ENCODE measurements around the gene ATN1.

The ATN1 gene

GRCh38 chr12:6946920-6947374 is 19.2 kb downstream of the ATN1 start:
- FAIRE-seq: no peak

GRCh38 chr12:6947615-6948014 is 19.9 kb downstream of the ATN1 start:
- FAIRE-seq: no peak

- FAIRE-seq: no peak
Observed at GRCh38 chr12:6948873-6949594, 21.3 kb downstream of the ATN1 start.

- no peak for FAIRE-seq
Observed at GRCh38 chr12:6950401-6950801, 22.6 kb downstream of the ATN1 start.

DNA sequence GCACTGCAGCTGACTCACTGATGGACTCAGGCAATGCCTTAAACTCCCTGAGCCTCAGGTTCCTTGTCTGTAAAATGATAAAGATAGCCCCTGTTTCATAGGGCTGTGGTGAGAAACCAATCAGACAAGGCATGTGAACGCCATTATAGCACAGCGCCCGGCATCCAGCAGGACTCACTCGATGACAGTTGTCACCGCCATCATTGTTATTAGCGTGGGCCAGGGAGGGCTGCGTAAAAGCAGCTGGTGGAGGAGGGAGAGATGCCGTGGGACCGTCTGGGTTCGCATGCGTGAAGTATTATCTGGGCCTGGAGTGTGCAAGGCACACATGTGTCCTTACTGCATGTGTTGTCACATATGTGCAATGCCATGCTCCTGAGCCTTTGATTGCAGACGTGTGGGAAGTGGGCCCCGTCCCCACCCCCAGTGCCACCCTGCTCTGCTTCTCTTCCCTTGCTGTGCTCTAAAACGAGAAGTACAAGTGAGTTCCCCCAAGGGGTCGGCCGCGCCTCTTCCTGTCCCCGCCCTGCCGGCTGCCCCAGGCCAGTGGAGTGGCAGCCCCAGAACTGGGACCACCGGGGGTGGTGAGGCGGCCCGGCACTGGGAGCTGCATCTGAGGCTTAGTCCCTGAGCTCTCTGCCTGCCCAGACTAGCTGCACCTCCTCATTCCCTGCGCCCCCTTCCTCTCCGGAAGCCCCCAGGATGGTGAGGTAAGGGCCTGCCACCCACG is 23.2 kb downstream of the ATN1 start, which contains the start of gene PTPN6:
Gene PTPN6 (plus strand): TSS at position 546 of the 730 bp plus-strand sequence. CDS start 157 bp downstream, at position 703.
- FAIRE-seq: no peak

- no peak for FAIRE-seq
Observed at GRCh38 chr12:6951551-6952120, 23.9 kb downstream of the ATN1 start.

GRCh38 chr12:6952121-6952862 is 24.5 kb downstream of the ATN1 start:
- FAIRE-seq: no peak

DNA sequence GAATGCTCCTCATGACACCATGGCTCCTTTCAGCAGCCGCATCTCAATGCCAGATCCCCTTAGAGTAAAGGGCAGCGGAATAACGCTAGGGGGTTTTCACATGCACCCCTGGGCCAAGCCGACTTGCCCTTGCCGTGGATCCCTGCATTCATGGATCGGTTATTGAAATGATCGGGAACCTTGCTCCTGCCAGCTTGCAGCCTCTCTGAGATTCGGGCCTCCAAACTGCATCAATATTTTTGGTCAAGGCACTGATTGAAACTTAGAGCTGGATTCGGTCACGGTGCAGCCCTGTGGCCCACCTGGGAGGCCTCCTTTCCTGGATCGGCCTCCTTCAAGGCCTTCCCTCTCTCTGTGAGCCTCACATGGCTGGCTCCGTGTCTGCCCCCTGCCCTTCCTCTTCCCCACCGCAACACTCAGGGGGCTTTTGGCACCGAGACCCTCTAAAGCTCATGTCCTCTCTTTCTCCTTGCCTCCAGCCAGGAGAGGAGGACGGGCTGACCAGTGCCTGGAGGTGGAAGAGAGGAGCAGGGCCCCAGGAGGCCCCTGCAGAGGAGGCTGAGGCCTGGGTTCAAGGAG is 25.2 kb downstream of the ATN1 start:
- no peak for FAIRE-seq

GRCh38 chr12:6953442-6954315 is 25.9 kb downstream of the ATN1 start:
- FAIRE-seq: no peak

DNA sequence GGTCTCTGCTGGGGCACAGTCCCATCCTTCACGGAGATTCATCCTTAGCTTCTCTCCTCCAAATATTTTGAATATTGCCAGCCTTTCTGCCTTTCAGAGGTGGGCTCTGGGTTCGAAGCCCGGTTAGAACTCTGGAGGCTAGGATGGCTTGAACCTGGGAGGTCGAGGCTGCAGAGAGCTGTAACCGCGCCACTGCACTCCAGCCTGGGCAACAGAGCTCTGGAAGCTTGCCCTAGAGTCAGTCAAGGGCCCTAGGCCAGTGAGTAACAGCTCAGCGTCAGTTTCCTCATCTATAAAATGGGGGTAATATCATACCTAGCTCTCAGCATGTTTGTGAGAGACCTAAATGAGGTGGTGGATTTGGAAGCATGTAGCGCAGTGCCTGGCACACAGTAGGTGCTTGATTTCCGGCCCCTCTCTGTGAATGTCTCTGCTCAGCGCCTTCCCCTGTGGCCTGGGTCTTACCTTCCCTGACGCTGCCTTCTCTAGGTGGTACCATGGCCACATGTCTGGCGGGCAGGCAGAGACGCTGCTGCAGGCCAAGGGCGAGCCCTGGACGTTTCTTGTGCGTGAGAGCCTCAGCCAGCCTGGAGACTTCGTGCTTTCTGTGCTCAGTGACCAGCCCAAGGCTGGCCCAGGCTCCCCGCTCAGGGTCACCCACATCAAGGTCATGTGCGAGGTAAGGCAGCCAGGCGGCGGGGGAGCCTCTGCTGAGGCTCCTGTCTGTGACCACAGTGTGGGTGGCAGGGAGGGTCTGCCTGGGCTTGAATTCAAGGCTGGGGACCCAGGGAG is 26.8 kb downstream of the ATN1 start:
- no peak for FAIRE-seq

DNA sequence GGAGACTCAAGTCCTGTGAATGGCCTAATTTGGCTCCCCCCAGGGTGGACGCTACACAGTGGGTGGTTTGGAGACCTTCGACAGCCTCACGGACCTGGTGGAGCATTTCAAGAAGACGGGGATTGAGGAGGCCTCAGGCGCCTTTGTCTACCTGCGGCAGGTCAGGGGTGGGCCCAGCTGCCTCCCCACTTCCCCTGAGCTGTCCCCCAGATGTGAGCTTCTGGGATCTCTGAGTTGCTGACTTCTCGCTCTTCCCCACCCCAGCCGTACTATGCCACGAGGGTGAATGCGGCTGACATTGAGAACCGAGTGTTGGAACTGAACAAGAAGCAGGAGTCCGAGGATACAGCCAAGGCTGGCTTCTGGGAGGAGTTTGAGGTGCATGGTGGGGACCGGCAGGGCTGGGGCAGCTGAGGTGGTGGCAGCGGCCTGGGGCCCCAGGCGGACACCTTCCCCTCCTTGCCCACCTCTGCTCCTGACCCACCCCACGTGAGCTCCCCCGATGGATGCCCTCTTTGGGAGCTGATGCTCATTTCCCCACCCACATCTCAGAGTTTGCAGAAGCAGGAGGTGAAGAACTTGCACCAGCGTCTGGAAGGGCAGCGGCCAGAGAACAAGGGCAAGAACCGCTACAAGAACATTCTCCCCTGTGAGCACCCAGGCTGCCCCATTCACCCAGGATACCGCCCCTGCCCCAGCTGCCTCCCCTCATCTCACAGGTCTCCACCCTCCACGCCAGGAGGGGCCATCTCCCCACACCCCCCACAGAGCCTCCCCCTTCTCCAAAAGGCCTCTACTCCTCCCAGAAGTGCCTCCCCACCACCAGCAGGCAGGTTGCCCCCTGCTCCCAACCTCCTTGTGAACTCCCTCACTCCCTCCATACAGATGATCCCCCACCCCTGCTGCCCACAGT is 27.6 kb downstream of the ATN1 start:
- FAIRE-seq: no peak

- FAIRE-seq: no peak
Observed at GRCh38 chr12:6956021-6956727, 28.4 kb downstream of the ATN1 start.

DNA sequence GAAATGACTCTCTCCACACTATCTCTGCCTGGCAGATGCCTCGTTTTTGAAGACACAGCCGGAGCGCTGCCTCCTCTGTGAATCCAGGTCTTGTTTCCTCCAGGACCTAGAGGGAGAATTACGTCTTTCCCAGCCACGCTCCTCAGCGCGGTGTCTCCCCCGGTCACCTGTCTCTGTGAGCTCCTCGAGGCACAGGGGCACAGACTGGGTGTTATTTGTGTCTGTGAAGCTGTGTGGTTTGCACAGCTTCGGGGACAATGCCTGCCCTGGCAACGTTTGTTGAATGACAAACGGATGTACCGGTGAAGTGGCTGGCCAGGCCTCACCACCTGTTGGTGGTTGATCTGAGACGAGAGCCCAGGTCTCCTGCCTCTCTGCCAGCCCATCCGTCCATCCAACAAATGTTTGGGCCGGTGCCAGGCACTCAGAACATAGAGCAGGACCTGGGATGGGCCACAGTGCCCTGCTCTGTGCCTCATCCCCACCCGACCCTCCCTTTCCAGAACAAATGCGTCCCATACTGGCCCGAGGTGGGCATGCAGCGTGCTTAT is 29.5 kb downstream of the ATN1 start:
- no peak for FAIRE-seq

DNA sequence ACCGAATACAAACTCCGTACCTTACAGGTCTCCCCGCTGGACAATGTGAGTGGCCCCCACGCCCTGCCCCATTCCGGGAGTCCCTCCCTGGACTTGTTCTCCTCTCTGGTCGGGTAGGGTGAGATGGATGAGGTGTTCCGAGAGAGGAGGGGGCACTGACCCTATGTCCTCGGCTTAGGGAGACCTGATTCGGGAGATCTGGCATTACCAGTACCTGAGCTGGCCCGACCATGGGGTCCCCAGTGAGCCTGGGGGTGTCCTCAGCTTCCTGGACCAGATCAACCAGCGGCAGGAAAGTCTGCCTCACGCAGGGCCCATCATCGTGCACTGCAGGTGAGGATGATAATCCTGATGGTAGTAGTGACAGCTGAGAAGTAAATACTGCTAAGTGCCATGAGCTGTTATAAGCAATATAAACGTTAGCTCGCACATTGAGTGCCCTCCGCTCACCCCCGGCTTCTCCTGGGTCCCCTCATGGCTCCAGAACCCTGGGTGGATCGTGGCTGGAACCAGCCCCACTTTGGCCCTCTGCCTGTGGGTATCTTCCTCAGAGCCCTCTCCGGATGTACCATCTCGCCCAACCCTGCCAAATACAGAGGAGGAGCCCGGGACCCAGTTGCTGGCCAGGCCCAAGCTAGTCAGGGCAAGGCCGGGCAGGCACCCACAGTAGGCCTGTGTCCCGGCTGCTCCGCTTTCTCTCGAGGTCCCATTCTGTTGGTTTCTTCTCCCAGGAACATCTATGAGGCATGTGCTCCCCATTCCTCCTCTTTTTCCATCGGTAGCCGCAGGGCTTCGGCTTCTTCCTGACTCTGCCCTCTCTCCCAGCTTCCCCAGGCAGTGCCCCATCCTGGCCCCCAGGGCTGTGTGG is 30.2 kb downstream of the ATN1 start:
- FAIRE-seq: no peak

- FAIRE-seq: no peak
Observed at GRCh38 chr12:6958609-6959057, 30.9 kb downstream of the ATN1 start.

- no peak for FAIRE-seq
Observed at GRCh38 chr12:6959058-6959804, 31.5 kb downstream of the ATN1 start.
